K562 (cell line): ENCODE data around the gene DUSP10.

ENCODE experiments used
- CBX3 ChIP-seq, 2 experiments: IDR thresholded peaks; 1 replicate in 1 of 2; 2 replicates in 1 of 2; pipeline ENCODE4 v1.6.1; 2012; ENCODE audit warnings: inconsistent platforms in 2 of 2, low read length in 2 of 2, borderline replicate concordance in 1 of 2, control low read depth in 1 of 2
- CTCF ChIP-seq, 3 experiments: IDR thresholded peaks in 2 of 3; conservative IDR thresholded peaks in 1 of 3; 2 replicates each; pipeline ENCODE4 v1.5.1; 2011 to 2012; ENCODE audit warnings: low read length in 3 of 3, mild to moderate bottlenecking in 3 of 3, control low read depth in 2 of 3, improper control_type of control experiment in 1 of 3, inconsistent platforms in 1 of 3, low read depth in 1 of 3, mixed read lengths in 1 of 3, moderate library complexity in 1 of 3; ENCODE audit not compliant: insufficient read depth in 2 of 3
- ETV5 ChIP-seq: sonication (generic); formaldehyde crosslinking; IDR thresholded peaks from 2 replicates; pipeline ENCODE4 v1.4.0; 2020; ENCODE audit warnings: low read depth, mild to moderate bottlenecking, missing genetic modification reagents
- EZH2 ChIP-seq: IDR thresholded peaks from 2 replicates; pipeline ENCODE4 v1.6.1; 2012; ENCODE audit warnings: low read depth, mild to moderate bottlenecking, inconsistent platforms, low read length, borderline replicate concordance
- MTA1 ChIP-seq: fragments of 450-650 bp; IDR thresholded peaks from 2 replicates; pipeline ENCODE4 v1.6.1; 2017; ENCODE audit warnings: borderline replicate concordance
- PCBP2 ChIP-seq: fragments of 200-400 bp; formaldehyde crosslinking; IDR thresholded peaks from 2 replicates; pipeline ENCODE4 v1.6.1; 2018; ENCODE audit warnings: low read length, low read depth, mild to moderate bottlenecking, moderate library complexity; ENCODE audit not compliant: poor library complexity, severe bottlenecking
- SMAD1 ChIP-seq: fragments of 150-350 bp; IDR thresholded peaks from 2 replicates; pipeline ENCODE4 v1.6.1; 2014; ENCODE audit warnings: low read length, low read depth; ENCODE audit not compliant: partially characterized antibody
- SMARCC2 ChIP-seq: fragments of 450-650 bp; IDR thresholded peaks from 2 replicates; pipeline ENCODE4 v1.6.1; 2017; ENCODE audit warnings: antibody characterized with exemption, moderate library complexity, mild to moderate bottlenecking, low read depth
- U2AF1 ChIP-seq: fragments of 200-400 bp; formaldehyde crosslinking; optimal IDR thresholded peaks from 2 replicates; pipeline ENCODE3; 2017; ENCODE audit warnings: mild to moderate bottlenecking, low read depth, low read length, moderate library complexity
- ZBTB33 ChIP-seq: sonication (generic); formaldehyde crosslinking; IDR thresholded peaks from 2 replicates; pipeline ENCODE4 v1.8.1; 2023; ENCODE audit warnings: mild to moderate bottlenecking, missing genetic modification reagents
- TF ChIP-seq, protein P1 (sequence below): fragments of 250-450 bp; sonication (Bioruptor Pico); IDR thresholded peaks from 2 replicates; pipeline ENCODE4 v1.4.0; 2020

GRCh38 chr1:221728037-221728505 lies 13.8 kb downstream of the DUSP10 start:
- TF ChIP-seq PCBP2 = no peak
- no peak for TF ChIP-seq MTA1
- TF ChIP-seq SMAD1 = no peak
- no peak for TF ChIP-seq CTCF (IDR thresholded peaks at IDR 0.05 in 2 of 3, conservative IDR thresholded peaks at IDR 0.05 in 1 of 3; ENCODE audit: insufficient read depth in 2 of 3, low read depth in 1 of 3, low read length in 3 of 3)
- TF ChIP-seq EZH2 = no peak
- TF ChIP-seq U2AF1 = no peak
- no peak for TF ChIP-seq ETV5 (CRISPR knock-in tag)
- TF ChIP-seq ZBTB33 (CRISPR knock-in tag) = no peak
- TF ChIP-seq, protein P1, sequence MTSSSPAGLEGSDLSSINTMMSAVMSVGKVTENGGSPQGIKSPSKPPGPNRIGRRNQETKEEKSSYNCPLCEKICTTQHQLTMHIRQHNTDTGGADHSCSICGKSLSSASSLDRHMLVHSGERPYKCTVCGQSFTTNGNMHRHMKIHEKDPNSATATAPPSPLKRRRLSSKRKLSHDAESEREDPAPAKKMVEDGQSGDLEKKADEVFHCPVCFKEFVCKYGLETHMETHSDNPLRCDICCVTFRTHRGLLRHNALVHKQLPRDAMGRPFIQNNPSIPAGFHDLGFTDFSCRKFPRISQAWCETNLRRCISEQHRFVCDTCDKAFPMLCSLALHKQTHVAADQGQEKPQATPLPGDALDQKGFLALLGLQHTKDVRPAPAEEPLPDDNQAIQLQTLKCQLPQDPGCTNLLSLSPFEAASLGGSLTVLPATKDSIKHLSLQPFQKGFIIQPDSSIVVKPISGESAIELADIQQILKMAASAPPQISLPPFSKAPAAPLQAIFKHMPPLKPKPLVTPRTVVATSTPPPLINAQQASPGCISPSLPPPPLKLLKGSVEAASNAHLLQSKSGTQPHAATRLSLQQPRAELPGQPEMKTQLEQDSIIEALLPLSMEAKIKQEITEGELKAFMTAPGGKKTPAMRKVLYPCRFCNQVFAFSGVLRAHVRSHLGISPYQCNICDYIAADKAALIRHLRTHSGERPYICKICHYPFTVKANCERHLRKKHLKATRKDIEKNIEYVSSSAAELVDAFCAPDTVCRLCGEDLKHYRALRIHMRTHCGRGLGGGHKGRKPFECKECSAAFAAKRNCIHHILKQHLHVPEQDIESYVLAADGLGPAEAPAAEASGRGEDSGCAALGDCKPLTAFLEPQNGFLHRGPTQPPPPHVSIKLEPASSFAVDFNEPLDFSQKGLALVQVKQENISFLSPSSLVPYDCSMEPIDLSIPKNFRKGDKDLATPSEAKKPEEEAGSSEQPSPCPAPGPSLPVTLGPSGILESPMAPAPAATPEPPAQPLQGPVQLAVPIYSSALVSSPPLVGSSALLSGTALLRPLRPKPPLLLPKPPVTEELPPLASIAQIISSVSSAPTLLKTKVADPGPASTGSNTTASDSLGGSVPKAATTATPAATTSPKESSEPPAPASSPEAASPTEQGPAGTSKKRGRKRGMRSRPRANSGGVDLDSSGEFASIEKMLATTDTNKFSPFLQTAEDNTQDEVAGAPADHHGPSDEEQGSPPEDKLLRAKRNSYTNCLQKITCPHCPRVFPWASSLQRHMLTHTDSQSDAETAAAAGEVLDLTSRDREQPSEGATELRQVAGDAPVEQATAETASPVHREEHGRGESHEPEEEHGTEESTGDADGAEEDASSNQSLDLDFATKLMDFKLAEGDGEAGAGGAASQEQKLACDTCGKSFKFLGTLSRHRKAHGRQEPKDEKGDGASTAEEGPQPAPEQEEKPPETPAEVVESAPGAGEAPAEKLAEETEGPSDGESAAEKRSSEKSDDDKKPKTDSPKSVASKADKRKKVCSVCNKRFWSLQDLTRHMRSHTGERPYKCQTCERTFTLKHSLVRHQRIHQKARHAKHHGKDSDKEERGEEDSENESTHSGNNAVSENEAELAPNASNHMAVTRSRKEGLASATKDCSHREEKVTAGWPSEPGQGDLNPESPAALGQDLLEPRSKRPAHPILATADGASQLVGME (CRISPR knock-in tag) = no peak
- no peak for TF ChIP-seq CBX3 (IDR thresholded peaks at IDR 0.05; ENCODE audit: borderline replicate concordance in 1 of 2, low read length in 2 of 2)
- no peak for TF ChIP-seq SMARCC2
